GM19023 (cell line): ENCODE data around the gene LRRC8D.

Source experiments
- ATAC-seq: cut with Tn5 transposase; IDR thresholded peaks from one replicate; pipeline ENCODE4 v1.9.1; 2021; ENCODE audit warnings: mild to moderate bottlenecking, moderate library complexity; ENCODE audit not compliant: unreplicated experiment

The LRRC8D gene

DNA sequence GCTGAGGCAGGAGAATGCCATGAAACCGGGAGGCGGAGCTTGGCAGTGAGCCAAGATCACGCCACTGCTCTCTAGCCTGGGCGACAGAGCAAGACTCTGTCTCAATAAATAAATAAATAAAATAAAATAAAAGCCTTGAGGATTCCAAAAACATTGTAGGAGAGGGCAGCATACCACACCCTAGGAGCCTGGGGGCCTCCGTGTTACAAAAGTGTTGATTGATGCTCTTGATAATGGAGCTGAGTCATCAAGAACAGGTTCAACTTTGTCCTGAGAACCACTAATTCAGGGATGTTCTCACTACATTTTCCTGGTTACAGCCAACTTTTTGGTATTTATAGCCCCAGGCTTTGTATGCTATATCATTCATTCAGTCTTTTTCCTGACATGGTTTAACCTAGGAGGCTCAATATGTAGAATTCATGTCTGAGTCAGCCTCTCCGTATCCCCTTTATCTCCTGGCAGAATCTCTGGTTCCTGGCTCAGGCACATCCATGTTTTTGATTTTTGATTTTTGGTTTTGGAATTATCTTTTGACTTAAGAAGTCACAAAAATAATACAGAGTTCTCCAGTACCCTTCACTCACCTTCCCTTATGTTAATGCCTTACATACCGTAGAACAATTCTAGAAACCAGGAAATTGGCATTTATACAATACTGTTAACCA lies 69.4 kb downstream of the LRRC8D start:
- ATAC-seq: no peak

DNA sequence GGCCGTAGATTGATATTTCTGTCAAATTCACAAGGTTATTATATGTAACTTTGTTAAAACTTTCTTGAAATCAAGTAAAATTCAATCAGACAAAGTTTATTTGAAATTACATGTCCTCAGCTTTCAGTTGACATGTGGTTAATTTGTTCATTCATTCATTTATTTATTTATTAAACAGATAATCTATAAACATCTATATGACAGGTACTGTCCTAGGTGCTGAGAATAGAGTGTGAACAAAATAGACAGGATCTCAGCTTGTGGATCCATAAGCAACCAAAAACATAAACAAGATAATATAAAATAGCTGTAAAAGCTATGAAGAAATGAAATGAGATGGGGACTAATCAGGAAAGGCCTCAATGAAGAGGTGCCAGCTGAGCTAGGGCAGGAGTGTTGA lies 72.0 kb downstream of the LRRC8D start:
- ATAC-seq: no peak

DNA sequence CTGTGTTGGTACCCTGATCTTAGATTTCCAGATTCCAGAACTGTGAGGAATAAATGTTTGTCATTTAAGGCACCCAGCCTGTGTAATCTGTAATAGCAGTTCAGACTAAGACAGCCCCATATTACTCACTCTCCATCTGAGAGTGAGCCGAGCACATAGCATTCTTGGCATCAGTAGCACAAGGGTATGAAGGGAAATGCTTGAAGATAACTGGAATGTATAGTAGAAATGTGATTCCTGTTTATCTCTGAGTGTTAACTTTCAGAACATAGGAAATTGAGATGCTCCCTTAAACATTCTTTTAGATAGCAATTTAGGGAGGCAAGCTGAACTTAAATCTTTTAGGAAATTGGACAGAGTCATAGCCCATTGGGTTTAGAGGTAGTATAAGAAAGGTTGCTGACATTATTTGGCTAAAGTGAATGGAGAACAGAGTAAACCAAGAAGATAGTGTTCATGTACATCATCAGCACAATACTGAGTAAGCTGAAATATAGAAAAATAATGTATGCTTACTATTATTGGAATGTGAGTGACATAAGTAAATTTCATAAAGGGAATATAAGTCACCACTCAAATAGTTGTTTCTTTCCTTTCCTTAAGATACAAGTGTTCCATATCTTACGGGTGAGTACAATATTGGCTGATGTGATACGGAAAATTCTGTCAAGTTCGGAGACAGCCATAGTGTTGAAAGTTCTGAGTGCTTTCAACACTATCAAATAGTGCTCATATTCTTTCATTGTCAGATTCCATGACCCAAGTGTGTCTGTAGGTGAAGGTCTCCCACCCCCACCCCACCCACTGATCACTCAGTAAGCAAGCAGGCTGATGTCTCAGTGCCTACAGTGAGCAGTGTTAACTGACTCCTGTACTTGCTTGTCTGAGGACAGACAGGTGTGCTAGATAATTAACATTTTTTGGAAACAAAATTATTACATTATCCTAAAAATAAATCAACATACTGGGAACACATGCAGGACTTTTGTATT lies 73.7 kb downstream of the LRRC8D start:
- no peak for ATAC-seq

DNA sequence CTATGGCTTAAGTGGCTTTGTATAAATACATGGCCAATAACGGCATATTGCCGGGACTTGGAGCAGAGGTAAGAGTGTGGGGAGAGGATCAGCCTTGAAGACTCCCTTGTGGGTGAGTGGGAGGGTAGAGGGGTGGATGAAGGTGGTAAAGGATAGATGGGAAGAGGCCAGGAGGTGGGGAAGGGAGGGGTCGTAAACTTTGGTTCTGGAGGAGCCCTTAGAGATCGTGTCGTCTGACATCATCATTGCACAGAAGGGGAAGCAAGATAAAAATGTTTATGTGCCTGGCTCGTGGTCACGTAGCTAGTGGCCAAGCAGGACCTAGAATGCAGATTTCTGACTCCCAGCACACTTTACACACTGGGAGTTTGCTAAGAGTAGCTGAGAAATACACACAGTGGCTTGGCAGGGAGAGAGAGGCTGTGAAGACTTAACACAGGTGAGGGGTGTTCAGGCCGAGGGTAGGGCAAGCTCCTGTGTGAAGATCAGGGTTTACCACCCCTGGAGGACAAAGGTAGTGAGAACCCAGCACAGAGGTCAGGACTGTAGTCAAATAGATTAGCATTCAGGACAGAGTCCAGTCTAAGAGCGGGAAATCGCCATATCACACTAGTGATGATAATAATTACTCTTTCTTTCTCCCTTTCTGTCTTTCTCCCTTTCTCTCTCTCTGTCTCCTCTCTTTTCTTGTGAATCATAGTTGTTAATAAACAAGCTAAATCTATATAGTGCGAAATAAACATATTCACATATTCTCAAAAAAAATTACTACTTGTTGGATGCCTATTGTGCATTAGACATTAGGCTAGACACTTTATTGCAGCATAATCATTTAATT lies 75.5 kb downstream of the LRRC8D start:
- no peak for ATAC-seq

DNA sequence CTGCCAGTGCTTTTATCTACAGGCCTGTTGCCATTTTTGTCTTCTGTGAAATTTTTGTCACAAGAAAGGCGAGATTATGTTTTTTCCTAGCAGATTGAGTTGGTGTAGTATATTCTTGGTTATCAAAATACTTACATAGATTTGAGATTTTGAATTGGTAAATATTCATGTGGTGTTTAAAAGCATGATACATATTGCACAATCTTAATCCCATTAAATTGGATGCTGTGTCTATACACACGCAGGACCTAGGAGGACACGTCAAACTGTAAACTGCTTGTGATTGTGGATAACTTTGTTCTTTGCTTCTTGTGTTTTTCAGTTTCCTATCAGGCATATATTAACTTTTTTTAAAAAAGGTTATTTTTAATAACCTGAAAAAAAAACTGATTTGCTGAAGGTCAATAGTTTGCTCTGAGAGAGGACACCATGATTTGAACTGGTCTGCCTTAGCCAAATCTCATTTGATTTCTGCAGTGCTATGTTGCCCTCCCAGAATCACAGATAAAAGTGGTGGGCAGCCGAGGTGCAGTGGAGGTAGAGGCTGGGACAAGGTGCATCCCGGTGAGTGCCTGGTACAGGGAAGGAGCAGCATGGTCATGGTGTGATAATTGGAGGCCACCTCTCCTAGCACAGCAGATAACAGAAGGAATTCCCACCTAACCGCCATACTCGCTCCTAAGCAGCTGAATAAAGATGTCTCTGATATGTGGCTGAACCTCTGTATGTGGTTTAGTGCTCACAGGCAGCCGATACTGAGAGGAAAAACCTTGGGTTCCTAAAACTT lies 76.7 kb downstream of the LRRC8D start:
- no peak for ATAC-seq

DNA sequence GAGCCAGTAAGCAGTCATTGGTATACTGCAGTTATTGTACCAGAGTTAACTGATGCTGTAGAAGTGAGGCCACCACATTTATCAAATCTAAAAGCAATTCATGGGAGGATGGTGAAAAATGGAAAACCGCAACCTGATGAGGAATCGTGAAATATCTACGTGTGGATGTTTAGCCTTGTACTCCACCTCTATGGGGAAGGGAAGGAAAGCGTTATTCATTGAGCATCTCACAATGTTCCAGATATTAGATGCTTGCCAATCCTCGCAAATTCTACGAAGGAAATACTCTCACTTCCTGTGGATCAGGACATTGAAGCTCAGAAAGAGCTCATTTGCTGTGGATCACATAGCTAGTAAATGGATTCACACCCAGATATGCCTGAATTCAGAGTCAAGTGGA lies 77.3 kb downstream of the LRRC8D start:
- no peak for ATAC-seq

DNA sequence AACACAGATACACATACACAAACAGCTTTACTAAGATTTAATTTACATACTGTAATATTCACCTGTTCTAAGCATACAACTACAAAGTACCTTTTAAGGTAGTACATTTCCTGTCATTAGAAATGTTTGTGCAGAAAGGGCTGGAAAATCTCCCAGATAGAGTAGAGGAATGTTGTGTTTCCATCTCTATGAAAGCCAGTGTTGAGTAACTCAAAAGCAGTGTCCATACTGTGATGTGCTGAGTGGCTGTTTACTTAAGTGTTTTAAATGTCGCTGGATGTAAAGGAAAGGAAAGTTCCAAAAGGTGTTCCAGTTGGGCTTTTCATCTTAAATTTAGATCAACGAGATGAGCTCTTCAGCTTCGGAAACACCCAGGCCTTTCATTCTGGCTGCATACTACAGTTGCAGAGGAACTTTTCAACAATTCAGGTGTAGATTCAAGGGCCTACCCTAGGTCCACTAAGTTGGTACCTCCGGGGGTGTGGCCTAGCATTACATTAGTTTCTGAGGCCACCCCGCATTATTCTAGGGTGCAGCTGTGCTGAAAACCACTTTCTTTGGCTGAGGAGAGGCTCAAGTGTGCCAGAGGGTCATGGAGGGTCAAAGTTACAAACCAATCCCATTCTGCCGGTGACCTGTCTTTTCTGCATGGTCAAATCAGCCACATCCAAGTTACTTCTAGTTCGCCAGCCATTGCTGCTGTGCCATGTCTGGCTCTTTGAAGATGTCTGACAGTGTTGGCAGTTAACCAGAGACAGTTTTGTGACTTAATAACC lies 78.1 kb downstream of the LRRC8D start:
- ATAC-seq: no peak

DNA sequence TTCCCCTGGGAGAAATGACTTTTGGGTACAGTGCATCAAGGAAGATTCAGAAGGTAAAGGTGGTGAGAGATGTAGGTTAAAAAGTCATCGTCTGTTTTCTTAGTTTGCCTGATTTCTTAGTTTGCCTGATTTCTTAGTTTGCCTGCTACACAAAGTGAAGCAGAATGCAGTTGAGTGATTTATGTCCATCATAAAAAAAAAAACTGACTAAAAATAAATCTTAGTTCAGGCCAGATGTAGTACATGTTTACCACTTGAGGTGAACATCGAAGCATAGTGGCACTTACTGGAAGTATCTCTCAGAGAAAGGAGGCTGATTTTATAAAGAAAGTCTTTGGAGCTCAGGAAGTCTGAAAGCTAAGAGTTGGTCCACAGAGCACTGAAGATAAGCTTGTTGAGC lies 79.5 kb downstream of the LRRC8D start:
- ATAC-seq: no peak

DNA sequence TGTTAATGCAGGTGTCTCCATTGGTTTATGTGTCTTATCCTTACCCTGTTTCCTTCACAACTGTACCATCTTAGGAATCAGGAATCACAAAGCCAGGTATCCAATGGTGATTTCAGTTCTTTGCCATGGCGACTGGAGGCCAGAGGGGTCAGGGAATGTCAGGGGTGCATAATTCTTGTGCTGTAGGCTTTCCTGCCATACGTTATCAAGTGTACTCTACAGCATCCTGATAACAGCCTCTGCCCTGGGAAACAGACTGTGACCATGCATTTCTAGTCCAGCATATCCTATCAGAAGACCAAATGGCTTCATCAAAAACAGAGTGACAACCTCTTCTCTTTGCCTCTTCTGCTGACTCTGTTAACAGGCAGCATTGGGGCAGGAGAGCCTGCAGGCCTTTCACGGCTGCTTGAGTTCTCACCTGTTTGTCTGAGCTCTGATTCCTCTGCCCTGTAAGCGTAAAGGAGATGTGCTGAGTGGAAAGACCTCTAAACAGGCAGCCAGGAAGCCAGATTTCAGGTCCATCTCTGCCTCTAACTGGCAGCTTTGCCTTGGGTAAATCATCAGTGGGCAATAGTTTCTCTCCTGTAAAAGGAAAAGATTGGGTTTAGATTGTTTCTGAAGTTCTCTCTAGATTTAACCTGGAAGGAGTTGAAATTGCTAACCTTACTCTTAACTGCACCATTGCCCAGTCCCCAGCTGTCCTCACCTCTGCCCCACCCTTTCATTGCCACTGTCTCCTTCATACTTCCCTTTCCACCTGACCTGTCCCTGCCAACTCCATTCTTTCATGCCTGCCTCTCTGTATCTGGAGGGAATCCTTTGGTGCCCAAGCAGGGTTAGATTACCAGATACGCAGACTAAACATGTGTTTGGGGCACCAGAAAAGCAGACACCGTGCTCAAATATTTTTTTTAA lies 80.2 kb downstream of the LRRC8D start:
- ATAC-seq: no peak

DNA sequence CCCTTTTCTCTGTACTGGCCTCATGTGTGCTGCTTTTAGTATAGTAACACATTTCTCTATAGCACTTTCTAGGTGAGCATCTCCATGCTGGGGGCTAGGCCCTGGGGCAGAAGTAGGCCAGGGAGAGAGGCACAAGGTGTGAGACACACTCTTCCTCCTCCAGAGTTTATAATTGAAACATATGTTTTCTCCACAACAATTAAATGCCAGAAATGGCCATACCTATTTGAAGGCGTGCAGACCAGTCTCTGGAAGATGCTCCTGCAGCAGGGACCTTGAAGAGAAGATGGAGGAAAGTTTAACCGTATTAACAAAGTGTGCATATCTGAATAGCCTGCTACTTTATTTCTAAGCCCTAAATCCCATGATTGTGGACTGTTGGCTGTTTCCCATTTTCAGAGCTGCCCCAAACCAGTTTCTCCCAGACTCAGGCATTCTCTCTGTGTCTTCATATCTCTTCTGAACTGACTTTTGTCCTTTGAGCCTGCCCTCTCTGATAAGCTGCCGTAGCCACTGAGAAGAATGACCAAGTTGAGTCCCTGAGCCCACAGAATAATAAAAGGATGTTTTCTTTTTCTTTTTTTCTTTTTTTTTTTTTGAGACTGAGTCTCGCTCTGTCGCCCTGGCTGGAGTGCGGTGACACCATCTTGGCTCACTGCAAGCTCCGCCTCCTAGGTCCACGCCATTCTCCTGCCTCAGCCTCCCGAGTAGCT lies 81.3 kb downstream of the LRRC8D start:
- no peak for ATAC-seq

DNA sequence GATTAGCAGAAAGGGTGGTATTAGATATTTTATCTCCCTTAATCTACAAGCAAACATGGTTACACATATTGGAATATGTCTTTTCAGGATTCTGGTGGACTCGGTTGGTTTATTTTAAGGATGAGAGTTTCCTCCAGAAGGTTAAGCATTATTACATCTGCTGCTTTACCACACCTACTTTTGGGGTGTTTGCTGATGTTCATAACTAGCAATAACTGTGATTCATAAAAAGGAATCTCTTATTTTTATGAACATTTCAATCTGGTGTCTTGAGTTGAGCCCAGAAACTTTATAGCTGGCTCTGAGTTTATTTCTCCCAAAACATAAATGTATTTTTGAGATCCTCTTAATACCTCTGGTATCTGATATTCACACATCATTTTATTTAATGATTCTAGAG lies 82.7 kb downstream of the LRRC8D start:
- ATAC-seq: no peak

DNA sequence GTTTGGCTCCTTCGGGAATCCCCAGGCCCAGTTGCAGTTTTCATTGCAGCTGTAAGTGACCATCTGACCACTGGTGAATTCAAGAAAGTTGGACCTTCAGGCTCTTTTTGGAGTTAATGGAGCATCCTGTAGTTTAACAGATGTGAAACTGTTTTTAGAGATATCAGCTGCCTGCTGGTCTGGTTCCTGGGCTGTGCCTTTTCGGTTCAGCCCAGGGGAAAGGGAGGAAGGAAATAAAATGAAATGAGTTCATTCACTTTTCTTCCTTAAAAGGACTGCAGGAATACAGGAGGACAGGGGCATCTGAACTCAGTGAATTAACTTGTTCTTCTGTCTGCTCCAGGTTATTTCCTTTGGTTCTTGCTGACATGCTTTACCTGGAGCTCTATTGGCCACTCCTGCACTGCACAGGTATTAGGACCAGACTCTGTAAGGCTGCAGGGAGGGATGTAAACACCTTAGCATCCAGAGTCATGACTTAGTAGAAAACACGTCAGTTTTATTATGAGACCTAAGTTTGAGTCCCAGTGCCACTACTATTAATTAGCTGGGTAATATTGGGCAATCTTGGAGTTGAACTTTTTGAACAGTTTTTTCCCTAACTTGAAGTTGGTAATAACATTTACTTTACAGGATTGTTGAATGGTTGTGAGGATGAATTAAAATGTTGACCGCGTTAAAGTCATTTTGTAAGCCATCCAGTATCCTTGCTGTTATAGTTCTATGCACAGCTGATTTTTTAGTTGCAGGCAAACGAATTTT lies 83.6 kb downstream of the LRRC8D start:
- no peak for ATAC-seq

DNA sequence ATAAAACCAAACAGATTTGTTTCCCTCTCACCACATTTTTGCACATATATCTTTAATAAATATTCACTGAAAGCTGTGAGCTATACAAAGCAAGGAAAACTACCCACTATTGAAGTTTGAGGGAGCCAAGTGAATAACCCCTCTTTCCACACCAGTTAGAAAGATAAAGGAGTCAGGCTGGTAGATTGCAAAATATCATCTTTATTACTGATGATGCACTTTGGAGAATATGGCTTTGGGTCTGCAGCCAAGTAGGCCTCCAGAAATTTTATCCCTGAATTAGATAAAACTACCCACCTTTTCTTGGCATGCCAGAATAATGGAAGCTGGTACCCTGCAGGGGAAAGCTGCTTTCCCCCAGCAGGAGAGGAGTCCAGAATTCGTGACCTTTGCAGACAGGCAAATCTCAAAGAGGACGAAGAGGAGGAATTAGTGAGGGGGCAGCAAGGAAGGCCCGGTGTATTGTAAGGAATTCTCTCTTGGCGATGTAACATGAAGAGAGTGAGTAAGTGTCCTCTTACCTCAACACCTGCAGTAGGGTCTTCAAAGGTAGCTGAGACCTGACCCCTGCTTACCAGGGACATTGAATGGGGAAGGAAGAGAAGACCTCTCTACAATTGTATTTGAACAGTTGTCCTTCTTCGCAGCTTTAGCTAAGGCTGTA lies 84.7 kb downstream of the LRRC8D start:
- ATAC-seq: no peak

DNA sequence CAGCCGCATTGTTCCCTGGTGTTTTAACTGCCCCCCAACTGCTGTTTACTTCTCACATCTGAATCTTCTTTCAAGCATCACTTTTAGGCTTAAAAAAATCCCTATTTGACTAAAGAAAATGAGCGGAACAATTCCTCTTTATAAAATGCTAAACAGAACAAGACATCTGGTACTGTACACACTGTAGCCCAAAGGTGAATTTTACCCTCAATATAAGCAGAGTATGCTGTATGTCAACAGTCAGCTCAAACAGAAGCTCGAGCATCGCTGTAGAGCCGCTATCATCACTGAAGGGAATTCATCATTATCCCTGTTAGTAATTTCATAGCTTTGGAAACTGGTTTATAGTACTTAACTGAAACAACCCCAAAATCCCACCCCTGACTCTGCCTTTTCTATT lies 85.3 kb downstream of the LRRC8D start:
- ATAC-seq: no peak

DNA sequence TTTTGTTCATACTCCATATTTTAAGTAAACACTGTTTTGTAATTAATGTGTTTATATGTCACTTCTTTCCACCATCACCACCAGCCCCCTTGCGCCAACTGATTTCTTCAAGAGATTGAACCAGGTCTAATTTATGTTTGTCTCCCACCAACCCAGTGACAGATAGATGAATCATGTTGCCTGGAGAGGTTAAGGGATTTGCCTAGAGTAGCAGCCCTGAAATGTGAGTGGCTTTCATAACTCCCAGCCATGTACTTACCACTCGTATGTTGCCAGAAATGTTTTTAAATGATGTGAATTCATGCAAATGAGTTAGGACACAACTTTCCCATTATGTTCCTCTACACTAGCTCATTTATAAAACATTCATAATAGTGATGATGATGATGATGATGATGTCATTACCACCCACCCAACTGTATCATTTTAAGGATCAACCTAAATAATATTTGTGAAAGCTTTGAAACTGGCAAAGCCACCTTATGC lies 86.9 kb downstream of the LRRC8D start:
- no peak for ATAC-seq

DNA sequence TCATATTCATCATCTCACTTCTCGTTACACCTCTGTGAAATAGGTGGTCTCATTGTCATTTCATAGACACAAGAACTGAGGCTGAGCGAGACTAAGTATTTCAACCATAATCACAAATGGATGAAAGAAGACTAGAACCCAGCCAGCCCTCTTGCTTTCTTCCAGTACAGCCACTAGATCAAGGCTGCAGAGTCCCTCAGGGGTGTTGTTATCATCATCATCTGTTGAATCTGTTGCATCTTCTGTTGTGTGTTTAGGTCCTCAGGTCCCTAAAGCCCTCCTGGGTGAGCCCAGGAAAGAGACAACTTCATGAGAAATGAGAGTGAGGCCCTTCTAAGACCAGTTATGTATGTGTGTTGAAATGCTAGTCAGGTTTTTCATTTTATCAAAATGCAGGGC lies 87.4 kb downstream of the LRRC8D start:
- ATAC-seq: no peak
